Measurements from ENCODE around the gene KRT13.

Gene KRT13

GRCh38 chr17:41464173-41464572, 41.2 kb downstream of the KRT13 start:
- no peak for DNase-seq

DNA sequence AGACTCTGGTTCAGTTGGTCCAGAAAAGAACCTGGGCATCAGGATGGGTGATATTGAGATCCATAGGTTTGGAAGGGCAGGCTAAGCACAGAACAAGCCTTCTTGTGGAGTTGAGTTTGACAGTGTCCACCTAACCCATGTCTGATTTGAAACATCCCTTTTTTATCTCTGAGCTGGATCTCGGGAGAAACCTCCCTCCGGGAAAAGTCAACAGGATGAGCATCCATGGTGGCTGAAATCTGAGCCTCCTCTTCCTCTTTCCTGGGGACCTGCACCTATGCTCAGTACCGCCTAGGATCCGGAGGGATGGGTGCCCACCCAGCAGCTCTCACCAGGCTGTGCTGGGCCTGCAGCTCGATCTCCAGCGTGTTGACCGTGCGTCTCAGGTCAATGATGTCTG, 41.7 kb downstream of the KRT13 start:
- DNase-seq, result no peak

DNA sequence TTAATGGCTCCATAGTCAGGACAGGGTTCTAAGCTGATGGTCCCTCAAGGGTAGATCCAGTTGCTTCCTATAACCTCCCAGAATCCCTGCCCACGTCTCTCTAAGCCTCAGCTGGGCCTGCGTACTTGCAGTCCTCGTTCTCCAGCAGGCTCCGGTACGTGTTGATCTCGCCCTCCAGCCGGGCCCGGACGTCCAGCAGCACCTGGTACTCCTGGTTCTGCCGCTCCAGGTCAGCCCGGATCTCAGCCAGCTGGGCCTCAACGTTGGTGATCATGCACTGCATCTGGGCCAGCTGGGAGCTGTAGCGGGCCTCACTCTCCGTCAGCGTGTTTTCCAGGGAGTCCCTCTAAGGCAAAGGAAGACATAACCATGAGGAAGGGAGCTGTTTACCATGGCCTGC, 42.7 kb downstream of the KRT13 start:
- DNase-seq, result no peak

DNA sequence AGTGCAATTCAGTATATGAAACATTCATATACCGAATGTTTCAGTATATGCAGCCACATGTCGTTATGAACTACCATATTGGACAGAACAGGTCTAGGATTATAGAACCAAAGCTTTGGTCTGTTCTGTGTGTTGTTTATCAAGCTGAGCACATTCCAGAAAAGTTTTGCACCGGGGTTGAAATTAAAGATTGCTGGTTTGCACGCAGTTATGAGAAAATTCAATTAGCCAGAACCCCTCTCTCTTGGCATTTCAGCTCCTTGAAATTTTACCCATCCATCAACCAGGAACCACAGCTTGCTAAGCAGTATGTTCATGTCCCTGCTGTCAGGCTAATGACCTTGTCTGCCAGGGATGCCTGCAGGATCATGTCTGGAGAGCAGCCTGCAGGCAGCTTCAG, 47.7 kb downstream of the KRT13 start:
- DNase-seq, result no peak

DNA sequence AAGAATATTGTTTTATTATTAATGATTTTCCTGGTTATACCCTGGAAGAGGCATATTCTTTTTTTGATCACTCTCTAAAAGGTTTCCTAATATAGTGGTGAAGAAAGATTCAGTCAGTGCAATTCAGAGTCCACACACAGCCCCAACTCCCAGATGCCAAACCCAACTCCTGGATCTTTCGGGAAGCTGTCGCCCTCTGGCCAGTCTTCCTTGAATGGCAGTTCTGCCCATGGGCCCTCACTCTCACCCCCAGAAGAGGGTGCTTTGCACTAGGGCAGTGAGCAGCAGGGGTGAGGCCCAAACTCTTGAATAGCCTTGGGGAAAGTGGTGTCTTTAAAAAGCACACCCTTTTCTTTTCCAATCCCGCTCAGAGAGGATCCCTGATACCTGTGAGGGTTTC, 49.2 kb downstream of the KRT13 start:
- DNase-seq, result no peak

GRCh38 chr17:41455236-41455635, 50.2 kb downstream of the KRT13 start:
- no peak for DNase-seq

- no peak for DNase-seq
Measured at GRCh38 chr17:41453066-41453465, 52.3 kb downstream of the KRT13 start.

- DNase-seq, result no peak
Measured at GRCh38 chr17:41452281-41452680, 53.1 kb downstream of the KRT13 start.

GRCh38 chr17:41451154-41451728, 54.2 kb downstream of the KRT13 start:
- DNase-seq, result no peak

Measured in activated CD8-positive, alpha-beta memory T cell treated with anti-CD3 and anti-CD28 coated beads for 24 hours (primary cell).